HL-60/S4 (cell line): ENCODE measurements around the gene LAGE3.
"Not testable (repeated sequence)": the region's sequence is repeated elsewhere in the genome, so short reads cannot be mapped to it uniquely, and the experiment has no call there.

ENCODE experiments used
- in situ Hi-C: fragments of 300-500 bp; cut with MboI; formaldehyde crosslinking; loops from 2 replicates; pipeline ENCODE4 v1.14.3; 2022; ENCODE audit warnings: low sequenced_read_pairs

The LAGE3 gene

GRCh38 chrX:154502989-154503388 is 23.9 kb upstream of the LAGE3 start:
- in situ Hi-C loops: no loop called here

- in situ Hi-C loops: no loop called here
Observed at GRCh38 chrX:154502098-154502497, 23.0 kb upstream of the LAGE3 start.

- in situ Hi-C loops: not testable (repeated sequence)
Observed at GRCh38 chrX:154501423-154501822, 22.3 kb upstream of the LAGE3 start.

- in situ Hi-C loops: not testable (repeated sequence)
Observed at GRCh38 chrX:154496591-154497137, 17.6 kb upstream of the LAGE3 start.

GRCh38 chrX:154495472-154495922 is 16.4 kb upstream of the LAGE3 start:
- in situ Hi-C loops: no loop called here

DNA sequence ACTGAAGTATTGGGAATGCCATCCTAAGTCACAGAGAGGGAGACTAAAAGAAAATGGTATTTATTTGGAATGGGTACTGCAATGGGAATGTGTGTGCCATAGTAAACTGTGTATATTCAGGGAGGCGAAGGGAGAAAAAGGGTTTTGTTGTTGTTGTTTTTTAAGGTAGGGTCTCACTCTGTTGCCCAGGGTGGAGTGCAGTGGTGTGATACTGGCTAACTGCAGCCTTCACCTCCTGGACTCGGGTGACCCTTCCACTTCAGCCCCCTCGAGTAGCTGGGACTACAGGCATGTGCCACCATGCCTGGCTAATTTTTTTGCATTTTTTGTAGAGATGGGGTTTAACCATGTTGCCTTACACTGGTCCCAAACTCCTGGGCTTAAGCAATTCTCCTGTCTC is 15.6 kb upstream of the LAGE3 start:
- in situ Hi-C loops: no loop called here

- in situ Hi-C loops: no loop called here
Observed at GRCh38 chrX:154490414-154491083, 11.5 kb upstream of the LAGE3 start, which contains the start of gene SLC10A3. Gene SLC10A3, minus strand, starts transcription at chrX:154490629. Its CDS starts 1,689 bp downstream, at chrX:154488940.

- in situ Hi-C loops: no loop called here
Observed at GRCh38 chrX:154490021-154490413, 10.9 kb upstream of the LAGE3 start.

- in situ Hi-C loops: no loop called here
Observed at GRCh38 chrX:154489182-154489581, 10.1 kb upstream of the LAGE3 start.

DNA sequence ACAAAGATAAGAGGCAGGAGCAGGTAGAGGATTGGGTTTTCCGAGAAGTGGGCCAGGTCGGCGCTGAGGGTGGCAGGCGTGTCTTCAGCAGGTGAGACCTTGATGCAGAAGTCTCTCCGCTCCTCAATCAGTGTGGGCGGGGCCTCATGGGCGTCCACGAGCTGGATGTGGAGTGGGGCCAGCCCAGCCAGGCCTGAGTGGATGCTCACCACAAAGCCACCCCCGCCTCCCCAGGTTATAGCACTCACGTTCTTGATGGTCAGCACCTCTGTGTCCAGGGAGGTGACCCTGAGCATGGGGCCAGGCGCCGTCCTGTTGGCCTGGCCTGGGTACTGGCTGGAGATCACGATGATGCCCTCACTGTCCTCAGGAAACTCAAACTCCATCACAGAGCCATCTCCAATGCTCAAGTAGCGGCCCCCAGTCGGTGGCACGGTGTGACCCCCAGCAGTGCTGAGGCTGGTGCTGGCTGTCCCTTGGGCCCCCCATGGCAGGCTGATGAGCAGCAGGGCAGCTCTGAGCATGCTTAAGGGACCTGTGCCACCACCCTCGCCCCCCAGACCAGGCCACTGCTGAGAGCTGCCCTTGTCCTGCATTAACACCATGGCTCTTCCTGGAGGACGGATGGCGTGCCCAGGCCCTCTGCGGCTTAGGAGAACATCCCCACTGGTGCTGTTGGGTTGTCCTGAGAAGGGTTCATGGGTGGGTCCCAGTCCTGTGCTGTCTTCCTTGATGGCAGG is 9.4 kb upstream of the LAGE3 start:
- in situ Hi-C loops: no loop called here

DNA sequence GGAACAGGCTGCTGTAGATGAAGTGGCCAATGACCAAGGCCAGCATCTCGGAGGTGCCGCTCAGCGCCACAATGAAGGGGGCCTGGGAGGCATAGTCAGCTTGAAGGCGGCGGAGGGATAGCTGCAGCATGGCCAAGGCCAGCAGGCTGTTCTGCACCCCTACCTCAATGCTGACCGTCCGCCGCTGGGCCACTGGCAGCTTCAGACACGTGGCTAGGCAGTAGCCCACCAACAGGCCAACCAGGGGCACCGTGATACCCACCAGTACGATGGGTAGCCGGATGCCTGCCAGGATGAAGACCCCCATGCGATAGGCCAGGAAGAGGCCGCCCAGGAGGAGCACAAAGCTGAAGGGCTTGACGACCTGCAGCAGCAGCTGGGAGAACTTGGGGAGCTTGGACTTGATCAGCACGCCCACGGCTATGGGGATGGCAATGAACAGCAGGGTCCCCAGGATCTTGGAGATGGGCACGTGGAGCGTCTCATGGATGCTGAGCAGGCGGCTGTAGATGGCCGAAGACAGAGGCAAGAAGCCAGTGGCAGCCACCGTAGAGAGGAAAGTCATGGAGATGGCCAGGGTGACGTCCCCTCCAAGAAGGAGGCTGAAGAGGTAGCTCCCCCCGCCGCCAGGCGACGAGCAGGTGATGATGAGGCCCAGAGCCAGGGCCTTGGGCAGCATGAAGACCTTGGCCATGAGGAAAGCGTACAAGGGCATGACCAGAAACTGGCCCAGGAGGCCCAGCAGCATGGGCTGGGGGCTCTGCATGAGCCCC is 8.6 kb upstream of the LAGE3 start:
- in situ Hi-C loops: no loop called here

DNA sequence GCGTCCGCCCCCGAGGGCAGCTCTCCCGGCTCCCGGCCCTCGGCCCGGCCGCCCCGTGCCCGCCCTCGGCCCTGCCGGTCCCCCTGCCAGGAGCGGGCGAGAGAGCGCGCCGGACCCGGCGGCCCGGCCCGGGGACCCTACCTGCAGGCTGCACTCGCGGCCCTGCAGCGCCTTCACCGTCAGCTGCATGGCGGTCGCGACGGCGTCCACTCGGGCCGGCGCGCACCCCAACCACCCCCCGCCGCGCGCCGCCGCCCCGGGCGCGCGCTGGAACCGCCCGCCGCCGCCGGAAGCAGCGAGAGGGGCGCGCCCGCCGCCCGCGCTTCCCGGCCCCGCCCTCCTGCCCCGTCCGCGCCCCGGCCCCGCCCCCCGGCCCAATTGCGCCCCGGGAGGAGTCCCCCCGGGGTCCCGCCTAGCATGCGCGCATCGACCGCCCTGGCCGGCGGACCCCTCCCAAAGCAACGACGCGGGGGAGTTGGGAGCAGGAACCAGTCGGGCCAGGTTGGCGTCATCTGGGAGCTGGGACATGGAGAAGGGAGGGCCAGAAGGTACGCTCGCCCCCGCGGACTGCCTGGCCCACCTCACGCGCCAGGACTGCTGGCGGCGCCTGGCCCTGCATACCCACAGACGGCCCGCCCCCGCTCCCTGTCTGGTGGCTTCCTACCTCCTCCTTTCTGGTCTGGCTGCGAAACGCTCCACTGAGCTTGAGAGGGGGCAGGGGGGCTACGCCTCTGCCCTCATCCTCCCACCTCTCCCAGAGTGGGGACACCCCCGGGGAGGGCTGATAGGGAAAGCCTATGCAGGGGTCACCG is 7.5 kb upstream of the LAGE3 start, which contains the start of gene UBL4A:
UBL4A (minus strand) TSS at position 220 of the 812 bp plus-strand sequence; CDS start at position 189, 31 bp downstream.
- in situ Hi-C loops: no loop called here

- in situ Hi-C loops: no loop called here
Observed at GRCh38 chrX:154486052-154486395, 6.9 kb upstream of the LAGE3 start.

GRCh38 chrX:154485150-154486051 is 6.3 kb upstream of the LAGE3 start:
- in situ Hi-C loops: no loop called here

DNA sequence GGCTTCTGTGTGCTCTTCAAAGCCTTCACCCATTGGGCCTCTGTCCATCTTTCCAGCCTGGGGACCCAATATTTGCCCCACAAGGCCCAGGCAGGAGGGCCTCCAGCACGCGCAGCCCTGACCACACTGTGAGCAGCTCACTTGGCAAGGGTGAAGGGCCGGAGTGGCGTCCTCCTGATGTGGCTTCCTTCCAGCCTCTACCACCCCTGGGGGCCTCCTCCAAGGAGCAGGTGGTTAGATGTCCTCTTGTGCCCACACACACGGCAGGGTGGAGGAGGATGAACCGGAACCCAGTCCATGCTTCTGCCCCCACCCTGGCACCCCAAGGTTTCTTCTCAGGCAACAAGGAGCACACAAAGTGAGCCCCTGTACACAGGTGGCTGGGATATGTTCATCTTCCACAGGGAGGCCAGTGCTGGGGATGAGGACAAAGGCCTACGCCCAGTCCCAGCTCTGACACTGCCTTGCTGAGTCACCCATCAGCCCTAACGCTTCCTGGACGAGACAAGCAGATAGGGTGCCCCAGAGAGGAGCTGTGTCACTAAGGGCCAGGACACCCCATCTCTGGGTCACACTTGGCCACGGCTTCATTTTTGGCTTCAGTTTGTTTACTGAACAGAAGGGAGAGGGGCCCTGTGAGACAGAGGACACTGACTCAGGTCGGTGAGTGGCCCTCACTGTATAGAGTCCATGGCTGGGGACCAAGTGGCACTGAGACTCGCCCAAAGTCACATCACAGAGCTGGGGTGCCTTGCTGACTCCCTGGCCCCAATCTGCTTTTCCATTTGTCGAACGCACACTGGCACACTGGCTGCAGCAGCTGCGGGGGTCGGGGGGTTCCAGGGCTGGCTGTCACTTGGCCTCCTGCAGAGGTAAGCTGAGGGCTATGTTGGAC is 5.4 kb upstream of the LAGE3 start:
- in situ Hi-C loops: no loop called here

- in situ Hi-C loops: no loop called here
Observed at GRCh38 chrX:154483325-154483724, 4.2 kb upstream of the LAGE3 start.

DNA sequence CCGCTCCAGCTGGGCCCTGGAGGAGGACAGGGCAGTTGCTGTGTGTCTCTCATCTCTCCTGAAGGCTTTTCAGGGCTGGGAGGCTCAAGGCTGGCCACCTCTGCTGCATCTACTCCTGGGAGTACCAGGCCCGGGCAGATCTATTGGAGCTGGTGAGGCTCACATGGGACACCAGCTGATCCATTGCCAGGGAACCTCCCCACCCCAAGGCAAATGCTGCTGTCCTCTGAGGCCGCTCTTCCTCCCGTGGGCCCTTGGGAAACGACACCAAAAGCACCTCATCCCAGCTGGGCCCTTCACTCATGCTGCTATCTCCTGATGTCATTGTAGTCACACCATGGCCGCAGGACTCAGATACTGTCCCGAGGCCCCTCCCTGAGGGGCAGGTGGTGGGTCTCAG is 3.7 kb upstream of the LAGE3 start:
- in situ Hi-C loops: no loop called here

- in situ Hi-C loops: no loop called here
Observed at GRCh38 chrX:154481911-154482601, 3.0 kb upstream of the LAGE3 start.
